Measurements from ENCODE around the gene ZNF697. TPM values are rescaled to one million over a fixed set of nuclear protein-coding genes. Genes with fewer than 3 reads are reported as not detected.

ZNF697 gene
- total RNA-seq, 1 experiment from 2014 or later: 2.9 TPM

- peaks cover 6% of the 10 kb centered on the region for H3K4me1 Mint-ChIP-seq (ENCODE audit: low read depth, unreplicated experiment)
- intact Hi-C loops (cut with micrococcal nuclease; ENCODE audit: unreplicated experiment): no loop called here
- no peaks in the 10 kb centered on the region for H3K27me3 Mint-ChIP-seq (ENCODE audit: insufficient read depth, unreplicated experiment)
Measured at GRCh38 chr1:119593805-119594204, 54.3 kb downstream of the ZNF697 start.

DNA sequence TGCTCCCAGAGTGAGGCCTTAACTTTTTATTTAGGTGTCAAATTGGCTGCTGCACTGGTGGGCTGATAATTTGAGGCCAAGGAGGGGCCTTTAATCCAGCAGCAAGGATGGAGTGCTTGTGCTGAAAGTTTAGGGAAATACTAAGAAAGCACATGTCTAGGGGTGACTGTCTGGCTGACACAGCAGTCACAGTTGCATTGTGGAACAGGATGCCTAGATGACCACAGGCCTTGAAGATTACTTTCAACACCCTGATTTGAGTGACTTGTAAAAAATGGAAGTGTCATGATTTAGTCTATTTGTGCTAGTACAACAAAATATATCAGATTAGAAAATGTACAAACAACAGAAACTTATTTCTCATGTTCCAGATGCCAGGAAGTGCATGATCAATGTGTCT, 57.7 kb downstream of the ZNF697 start:
- Histone ChIP-seq H3K4me3 (ENCODE audit: low read depth, low read length) (no peak overlapping the region), H3K9me3 (no peaks in the 10 kb centered on the region), H3K27me3 (replicated peaks; ENCODE audit: control insufficient read depth, insufficient read depth, low read length) (no peaks in the 10 kb centered on the region), H3K4me1 (peaks cover 10% of the 10 kb centered on the region), H3K36me3 (ENCODE audit: control insufficient read depth, insufficient read depth, low read length) (no peaks in the 10 kb centered on the region)
- intact Hi-C loops (cut with micrococcal nuclease; ENCODE audit: unreplicated experiment): no loop called here
- peaks cover 6% of the 10 kb centered on the region for H3K4me1 Mint-ChIP-seq (ENCODE audit: low read depth, unreplicated experiment)
- ChIA-PET CTCF (no interaction called here), POLR2A (no interaction called here)
- TF ChIP-seq, protein P1, sequence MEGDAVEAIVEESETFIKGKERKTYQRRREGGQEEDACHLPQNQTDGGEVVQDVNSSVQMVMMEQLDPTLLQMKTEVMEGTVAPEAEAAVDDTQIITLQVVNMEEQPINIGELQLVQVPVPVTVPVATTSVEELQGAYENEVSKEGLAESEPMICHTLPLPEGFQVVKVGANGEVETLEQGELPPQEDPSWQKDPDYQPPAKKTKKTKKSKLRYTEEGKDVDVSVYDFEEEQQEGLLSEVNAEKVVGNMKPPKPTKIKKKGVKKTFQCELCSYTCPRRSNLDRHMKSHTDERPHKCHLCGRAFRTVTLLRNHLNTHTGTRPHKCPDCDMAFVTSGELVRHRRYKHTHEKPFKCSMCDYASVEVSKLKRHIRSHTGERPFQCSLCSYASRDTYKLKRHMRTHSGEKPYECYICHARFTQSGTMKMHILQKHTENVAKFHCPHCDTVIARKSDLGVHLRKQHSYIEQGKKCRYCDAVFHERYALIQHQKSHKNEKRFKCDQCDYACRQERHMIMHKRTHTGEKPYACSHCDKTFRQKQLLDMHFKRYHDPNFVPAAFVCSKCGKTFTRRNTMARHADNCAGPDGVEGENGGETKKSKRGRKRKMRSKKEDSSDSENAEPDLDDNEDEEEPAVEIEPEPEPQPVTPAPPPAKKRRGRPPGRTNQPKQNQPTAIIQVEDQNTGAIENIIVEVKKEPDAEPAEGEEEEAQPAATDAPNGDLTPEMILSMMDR (IDR thresholded peaks at IDR 0.05; ENCODE audit: insufficient read depth in 1 of 2, low read depth in 1 of 2, low read length in 1 of 2, severe bottlenecking in 1 of 2, unreplicated experiment in 1 of 2): no peak
- no peaks in the 10 kb centered on the region for H3K9me3 Mint-ChIP-seq (ENCODE audit: unreplicated experiment)
- no peak overlapping the region for H3K4me3 Mint-ChIP-seq (ENCODE audit: unreplicated experiment)
- BruUV-seq (replicated peaks): no TSS peak
- no peaks in the 10 kb centered on the region for H3K27me3 Mint-ChIP-seq (ENCODE audit: insufficient read depth, unreplicated experiment)
- no peaks in the 10 kb centered on the region for H3K36me3 Mint-ChIP-seq (ENCODE audit: insufficient read depth, unreplicated experiment)
- no peak overlapping the region for H3K27ac Mint-ChIP-seq (ENCODE audit: unreplicated experiment)
- no peak for DNase-seq

More at GRCh38 chr1:119593805-119594204, 54.3 kb downstream of the ZNF697 start:
- H3K9me3 Mint-ChIP-seq (ENCODE audit: unreplicated experiment): no peaks in the 10 kb centered on the region
- H3K4me3 Mint-ChIP-seq (ENCODE audit: unreplicated experiment): no peak overlapping the region
- POLR2A ChIA-PET: no interaction called here
- no peaks in the 10 kb centered on the region for H3K9me3 ChIP-seq
- no peak overlapping the region for H3K27ac Mint-ChIP-seq (ENCODE audit: unreplicated experiment)
- H3K4me1 ChIP-seq: peaks cover 10% of the 10 kb centered on the region
- H3K27me3 ChIP-seq (replicated peaks; ENCODE audit: control insufficient read depth, insufficient read depth, low read length): no peaks in the 10 kb centered on the region
- no peaks in the 10 kb centered on the region for H3K36me3 Mint-ChIP-seq (ENCODE audit: insufficient read depth, unreplicated experiment)
- H3K36me3 ChIP-seq (ENCODE audit: control insufficient read depth, insufficient read depth, low read length): no peaks in the 10 kb centered on the region
- CTCF ChIA-PET: interaction anchor here (0.7 kb wide), 1 partner anchor 8 kb away, joined by 3 read pairs; no protein-coding TSS in a partner anchor
- BruUV-seq (replicated peaks): no TSS peak
- DNase-seq: no peak
- TF ChIP-seq, protein P1 (IDR thresholded peaks at IDR 0.05; ENCODE audit: insufficient read depth in 1 of 2, low read depth in 1 of 2, low read length in 1 of 2, severe bottlenecking in 1 of 2, unreplicated experiment in 1 of 2): no peak
- H3K4me3 ChIP-seq (ENCODE audit: low read depth, low read length): no peak overlapping the region

- TF ChIP-seq, protein P1 (IDR thresholded peaks at IDR 0.05; ENCODE audit: insufficient read depth in 1 of 2, low read depth in 1 of 2, low read length in 1 of 2, severe bottlenecking in 1 of 2, unreplicated experiment in 1 of 2): no peak
- ChIA-PET POLR2A (no interaction called here), CTCF (no interaction called here)
- H3K27ac Mint-ChIP-seq (ENCODE audit: unreplicated experiment): no peak overlapping the region
- no peak for DNase-seq
- Histone ChIP-seq H3K9me3 (no peaks in the 10 kb centered on the region), H3K4me1 (peaks cover 10% of the 10 kb centered on the region), H3K27me3 (replicated peaks; ENCODE audit: control insufficient read depth, insufficient read depth, low read length) (no peaks in the 10 kb centered on the region), H3K36me3 (ENCODE audit: control insufficient read depth, insufficient read depth, low read length) (no peaks in the 10 kb centered on the region), H3K4me3 (ENCODE audit: low read depth, low read length) (no peak overlapping the region)
- BruUV-seq (replicated peaks): no TSS peak
- intact Hi-C loops (cut with micrococcal nuclease; ENCODE audit: unreplicated experiment): no loop called here
- H3K36me3 Mint-ChIP-seq (ENCODE audit: insufficient read depth, unreplicated experiment): no peaks in the 10 kb centered on the region
- no peak overlapping the region for H3K4me3 Mint-ChIP-seq (ENCODE audit: unreplicated experiment)
- H3K4me1 Mint-ChIP-seq (ENCODE audit: low read depth, unreplicated experiment): peaks cover 6% of the 10 kb centered on the region
- no peaks in the 10 kb centered on the region for H3K9me3 Mint-ChIP-seq (ENCODE audit: unreplicated experiment)
- no peaks in the 10 kb centered on the region for H3K27me3 Mint-ChIP-seq (ENCODE audit: insufficient read depth, unreplicated experiment)
Measured at GRCh38 chr1:119588621-119589020, 59.4 kb downstream of the ZNF697 start.

All from Caco-2 (cell line).